GM23338 (cell line): ENCODE measurements around the gene TMEM204. TPM values are rescaled to one million over a fixed set of nuclear protein-coding genes. Genes with fewer than 3 reads are reported as not detected.

Experiments used
- ATAC-seq: fragments of 200-7000 bp; cut with Tn5 transposase; 3 replicates; pipeline ENCODE4 v1.9.1; 2020
- DNase-seq: peaks from one replicate; pipeline ENCODE4 v3.0.0-alpha.2; 2015; ENCODE audit warnings: low spot score
- H2AFZ ChIP-seq: fragments of 200-600 bp; sonication (generic); 2 replicates; pipeline ENCODE4 v1.8.0; 2016; ENCODE audit warnings: antibody characterized with exemption, mild to moderate bottlenecking, moderate library complexity
- H3F3A ChIP-seq: fragments of 200-600 bp; sonication (generic); replicated peaks from 2 replicates; pipeline ENCODE4 v1.8.0; 2017; ENCODE audit warnings: antibody characterized with exemption, mixed run types, low read depth
- H3K27ac ChIP-seq: fragments of 200-600 bp; sonication (generic); 2 replicates; pipeline ENCODE4 v1.6.1; 2016; ENCODE audit warnings: low read depth
- H3K27me3 ChIP-seq: fragments of 200-600 bp; sonication (generic); 2 replicates; pipeline ENCODE4 v1.8.0; 2016; ENCODE audit warnings: mild to moderate bottlenecking, mixed run types, moderate library complexity; ENCODE audit not compliant: insufficient read depth
- H3K36me3 ChIP-seq: fragments of 200-600 bp; sonication (generic); 2 replicates; pipeline ENCODE4 v1.8.0; 2016; ENCODE audit warnings: mild to moderate bottlenecking; ENCODE audit not compliant: insufficient read depth
- H3K4me1 ChIP-seq: fragments of 200-600 bp; sonication (generic); 2 replicates; pipeline ENCODE4 v1.8.0; 2016; ENCODE audit warnings: mild to moderate bottlenecking, moderate library complexity; ENCODE audit not compliant: insufficient read depth
- H3K4me2 ChIP-seq: fragments of 200-600 bp; sonication (generic); 2 replicates; pipeline ENCODE4 v1.7.1; 2017; ENCODE audit warnings: mixed run types
- H3K4me3 ChIP-seq: fragments of 200-600 bp; sonication (generic); 2 replicates; pipeline ENCODE4 v1.6.1; 2016; ENCODE audit warnings: mixed run types
- H3K79me2 ChIP-seq: fragments of 200-600 bp; sonication (generic); replicated peaks from 2 replicates; pipeline ENCODE4 v1.8.0; 2017; ENCODE audit warnings: mild to moderate bottlenecking; ENCODE audit not compliant: insufficient read depth
- H3K9me2 ChIP-seq: fragments of 200-600 bp; sonication (generic); 2 replicates; pipeline ENCODE4 v1.8.0; 2017; ENCODE audit not compliant: insufficient read depth
- H4K20me1 ChIP-seq: fragments of 200-600 bp; sonication (generic); replicated peaks from 2 replicates; pipeline ENCODE4 v1.8.0; 2017; ENCODE audit warnings: mild to moderate bottlenecking; ENCODE audit not compliant: insufficient read depth
- H3K27ac Mint-ChIP-seq: 2 replicates; pipeline ENCODE4 v1.8.0; 2020; ENCODE audit warnings: inconsistent platforms, mild to moderate bottlenecking, moderate library complexity, mixed read lengths
- H3K27me3 Mint-ChIP-seq: 3 replicates; pipeline ENCODE4 v1.8.0; 2022; ENCODE audit warnings: low read depth, mild to moderate bottlenecking, moderate library complexity, mixed read lengths, inconsistent platforms; ENCODE audit not compliant: insufficient read depth, poor library complexity
- H3K36me3 Mint-ChIP-seq: 3 replicates; pipeline ENCODE4 v1.8.0; 2021; ENCODE audit warnings: low read depth, mild to moderate bottlenecking, inconsistent platforms, moderate library complexity, mixed read lengths
- H3K4me1 Mint-ChIP-seq: 3 replicates; pipeline ENCODE4 v1.8.0; 2020; ENCODE audit warnings: mild to moderate bottlenecking, inconsistent platforms, mixed read lengths
- H3K4me3 Mint-ChIP-seq: 3 replicates; pipeline ENCODE4 v1.8.0; 2021; ENCODE audit warnings: moderate library complexity, mild to moderate bottlenecking, inconsistent platforms, mixed read lengths
- H3K9me3 Mint-ChIP-seq: 3 replicates; pipeline ENCODE4 v1.8.0; 2020; ENCODE audit warnings: moderate library complexity, mild to moderate bottlenecking, inconsistent platforms, mixed read lengths
- CREB1 ChIP-seq: fragments of 250-450 bp; sonication (Bioruptor Pico); IDR thresholded peaks from 2 replicates; pipeline ENCODE4 v1.5.0; 2020; ENCODE audit warnings: low read depth, mild to moderate bottlenecking, moderate library complexity
- CTCF ChIP-seq, 2 experiments: fragments of 200-600 bp in 1 of 2; sonication (generic) in 1 of 2; conservative IDR thresholded peaks; 2 replicates each; pipeline versions ENCODE4 v1.5.1 to v1.6.1; 2016 to 2017; ENCODE audit warnings: antibody characterized with exemption in 2 of 2, low read depth in 2 of 2, mild to moderate bottlenecking in 2 of 2, moderate library complexity in 1 of 2
- EZH2 ChIP-seq: fragments of 200-600 bp; sonication (generic); IDR thresholded peaks from one replicate; pipeline ENCODE4 v1.8.0; 2017; ENCODE audit warnings: antibody characterized with exemption, mild to moderate bottlenecking, low read depth; ENCODE audit not compliant: unreplicated experiment
- NANOG ChIP-seq: IDR thresholded peaks from 2 replicates; pipeline ENCODE4 v1.6.1; 2016; ENCODE audit warnings: antibody characterized with exemption, borderline replicate concordance
- POLR2AphosphoS5 ChIP-seq: IDR thresholded peaks from 2 replicates; pipeline ENCODE4 v1.6.1; 2016; ENCODE audit warnings: antibody characterized with exemption, low read depth
- STAT1 ChIP-seq: IDR thresholded peaks from one replicate; pipeline ENCODE4 v1.6.1; 2016; ENCODE audit warnings: antibody characterized with exemption; ENCODE audit not compliant: unreplicated experiment
- ZNF331 ChIP-seq: fragments of 250-450 bp; sonication (Bioruptor Pico); IDR thresholded peaks from 2 replicates; pipeline ENCODE4 v1.5.0; 2020; ENCODE audit warnings: low read depth, mild to moderate bottlenecking, moderate library complexity
- ZNF462 ChIP-seq: fragments of 250-450 bp; sonication (Bioruptor Pico); IDR thresholded peaks from 2 replicates; pipeline ENCODE4 v1.5.0; 2020; ENCODE audit warnings: mild to moderate bottlenecking, moderate library complexity
- polyA plus RNA-seq: library from polyadenylated mRNA; unstranded; fragments of >200 nt; fragmentation: Nextera tagmentation; extraction: Ambion mirVana; gene quantifications from 2 replicates; pipeline ENCODE4 v1.2.1, GENCODE V29; 2016
- total RNA-seq: library from RNA; depleted of rRNA; stranded (reverse); fragments of >200 nt; shearing (Covaris generic); gene quantifications from 2 replicates; pipeline ENCODE4 v1.2.3, GENCODE V29; 2014
- TF ChIP-seq, protein P1 (sequence below): IDR thresholded peaks from one replicate; pipeline ENCODE4 v1.6.1; 2018; ENCODE audit warnings: antibody characterized with exemption; ENCODE audit not compliant: unreplicated experiment
- TF ChIP-seq, protein P2 (sequence below): IDR thresholded peaks from 2 replicates; pipeline ENCODE4 v1.6.1; 2016; ENCODE audit warnings: antibody characterized with exemption

TMEM204 gene
- total and polyA plus RNA-seq, 2 experiments from 2014 or later = 0.14 to 0.21 TPM

DNA sequence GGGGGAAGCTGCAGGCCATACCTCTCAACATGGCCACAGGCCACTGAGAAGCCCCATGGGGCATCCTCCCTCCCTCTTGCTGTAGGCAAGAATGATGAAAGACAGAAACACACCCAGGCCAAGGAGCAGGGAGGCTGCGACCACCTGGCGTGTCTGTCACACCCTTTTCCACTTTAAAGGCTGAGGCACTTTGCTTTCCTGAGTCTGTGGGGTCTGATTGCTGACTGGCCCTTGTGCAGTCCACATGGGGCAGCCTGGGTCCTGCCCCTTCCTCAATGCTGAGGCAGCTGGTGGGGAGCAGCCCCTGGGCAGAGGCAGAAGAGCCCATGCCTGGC is 8.7 kb downstream of the TMEM204 start (continued):
- TF ChIP-seq, protein P1, sequence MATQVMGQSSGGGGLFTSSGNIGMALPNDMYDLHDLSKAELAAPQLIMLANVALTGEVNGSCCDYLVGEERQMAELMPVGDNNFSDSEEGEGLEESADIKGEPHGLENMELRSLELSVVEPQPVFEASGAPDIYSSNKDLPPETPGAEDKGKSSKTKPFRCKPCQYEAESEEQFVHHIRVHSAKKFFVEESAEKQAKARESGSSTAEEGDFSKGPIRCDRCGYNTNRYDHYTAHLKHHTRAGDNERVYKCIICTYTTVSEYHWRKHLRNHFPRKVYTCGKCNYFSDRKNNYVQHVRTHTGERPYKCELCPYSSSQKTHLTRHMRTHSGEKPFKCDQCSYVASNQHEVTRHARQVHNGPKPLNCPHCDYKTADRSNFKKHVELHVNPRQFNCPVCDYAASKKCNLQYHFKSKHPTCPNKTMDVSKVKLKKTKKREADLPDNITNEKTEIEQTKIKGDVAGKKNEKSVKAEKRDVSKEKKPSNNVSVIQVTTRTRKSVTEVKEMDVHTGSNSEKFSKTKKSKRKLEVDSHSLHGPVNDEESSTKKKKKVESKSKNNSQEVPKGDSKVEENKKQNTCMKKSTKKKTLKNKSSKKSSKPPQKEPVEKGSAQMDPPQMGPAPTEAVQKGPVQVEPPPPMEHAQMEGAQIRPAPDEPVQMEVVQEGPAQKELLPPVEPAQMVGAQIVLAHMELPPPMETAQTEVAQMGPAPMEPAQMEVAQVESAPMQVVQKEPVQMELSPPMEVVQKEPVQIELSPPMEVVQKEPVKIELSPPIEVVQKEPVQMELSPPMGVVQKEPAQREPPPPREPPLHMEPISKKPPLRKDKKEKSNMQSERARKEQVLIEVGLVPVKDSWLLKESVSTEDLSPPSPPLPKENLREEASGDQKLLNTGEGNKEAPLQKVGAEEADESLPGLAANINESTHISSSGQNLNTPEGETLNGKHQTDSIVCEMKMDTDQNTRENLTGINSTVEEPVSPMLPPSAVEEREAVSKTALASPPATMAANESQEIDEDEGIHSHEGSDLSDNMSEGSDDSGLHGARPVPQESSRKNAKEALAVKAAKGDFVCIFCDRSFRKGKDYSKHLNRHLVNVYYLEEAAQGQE = no peak
- TF ChIP-seq ZNF331 (CRISPR knock-in tag) = no peak
- no peak for TF ChIP-seq NANOG
- no peak for TF ChIP-seq POLR2AphosphoS5
- TF ChIP-seq CREB1 (CRISPR knock-in tag) = no peak
- TF ChIP-seq, protein P2, sequence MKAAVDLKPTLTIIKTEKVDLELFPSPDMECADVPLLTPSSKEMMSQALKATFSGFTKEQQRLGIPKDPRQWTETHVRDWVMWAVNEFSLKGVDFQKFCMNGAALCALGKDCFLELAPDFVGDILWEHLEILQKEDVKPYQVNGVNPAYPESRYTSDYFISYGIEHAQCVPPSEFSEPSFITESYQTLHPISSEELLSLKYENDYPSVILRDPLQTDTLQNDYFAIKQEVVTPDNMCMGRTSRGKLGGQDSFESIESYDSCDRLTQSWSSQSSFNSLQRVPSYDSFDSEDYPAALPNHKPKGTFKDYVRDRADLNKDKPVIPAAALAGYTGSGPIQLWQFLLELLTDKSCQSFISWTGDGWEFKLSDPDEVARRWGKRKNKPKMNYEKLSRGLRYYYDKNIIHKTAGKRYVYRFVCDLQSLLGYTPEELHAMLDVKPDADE = no peak
- TF ChIP-seq EZH2 = no peak
- no peak for TF ChIP-seq CTCF (conservative IDR thresholded peaks at IDR 0.05; ENCODE audit: low read depth in 2 of 2)

GRCh38 chr16:1542533-1542932 is 9.1 kb downstream of the TMEM204 start:
- Mint-ChIP-seq H3K4me1 (peaks cover 2% of the 10 kb centered on the region; the same call in 2 of the 3 replicates), H3K27ac (no peak overlapping the region), H3K27me3 (peaks cover 7% of the 10 kb centered on the region), H3K4me3 (no peak overlapping the region), H3K9me3 (no peaks in the 10 kb centered on the region), H3K36me3 (no peaks in the 10 kb centered on the region; the same call in 2 of the 3 replicates)
- Histone ChIP-seq H3K27ac (no peak overlapping the region), H4K20me1 (no peaks in the 10 kb centered on the region), H2AFZ (no peak overlapping the region), H3F3A (no peaks in the 10 kb centered on the region), H3K79me2 (no peaks in the 10 kb centered on the region), H3K4me1 (no peaks in the 10 kb centered on the region), H3K9me2 (no peaks in the 10 kb centered on the region), H3K27me3 (no peaks in the 10 kb centered on the region), H3K4me2 (no peak overlapping the region), H3K36me3 (no peaks in the 10 kb centered on the region), H3K4me3 (no peak overlapping the region)
- no peak for ATAC-seq
- DNase-seq = no peak
- TF ChIP-seq EZH2 (no peak), ZNF331 (CRISPR knock-in tag) (no peak), ZNF462 (CRISPR knock-in tag) (no peak), STAT1 (no peak), CREB1 (CRISPR knock-in tag) (no peak)
- TF ChIP-seq, protein P2 = no peak
